Spleen (tissue), 11 donors: ENCODE measurements around the gene ARHGAP10. TPM values are rescaled to one million over a fixed set of nuclear protein-coding genes. Genes with fewer than 3 reads are reported as not detected.

Experiments used
- DNase-seq: peaks from one replicate; pipeline ENCODE4 v3.0.0-alpha.2; 2020
- H3K27ac ChIP-seq, 8 donors: fragments of 200-600 bp; sonication (generic) in 7 of 8; 1 replicate in 4 of 8; 2 replicates in 4 of 8; pipeline versions ENCODE4 v1.5.0 to v1.8.0; 2016 to 2021; ENCODE audit warnings: inconsistent platforms in 4 of 8, mild to moderate bottlenecking in 4 of 8, moderate library complexity in 1 of 8
- H3K27me3 ChIP-seq, 7 donors: fragments of 200-600 bp; sonication (generic) in 6 of 7; replicated peaks in 1 of 7; 1 replicate in 4 of 7; 2 replicates in 3 of 7; pipeline versions ENCODE4 v1.5.0 to v1.8.0; 2016 to 2021; ENCODE audit warnings: inconsistent platforms in 3 of 7, mild to moderate bottlenecking in 1 of 7
- H3K36me3 ChIP-seq, 6 donors: fragments of 200-600 bp; sonication (generic) in 5 of 6; 1 replicate in 4 of 6; 2 replicates in 2 of 6; pipeline versions ENCODE4 v1.5.0 to v1.8.0; 2016 to 2021; ENCODE audit warnings: inconsistent platforms in 2 of 6
- H3K4me1 ChIP-seq, 6 donors: fragments of 200-600 bp; sonication (generic) in 5 of 6; 1 replicate in 3 of 6; 2 replicates in 3 of 6; pipeline versions ENCODE4 v1.5.0 to v1.8.0; 2016 to 2021; ENCODE audit warnings: inconsistent platforms in 3 of 6
- H3K4me3 ChIP-seq, 8 donors: fragments of 200-600 bp; sonication (generic) in 7 of 8; 1 replicate in 4 of 8; 2 replicates in 4 of 8; pipeline versions ENCODE4 v1.5.0 to v1.8.0; 2016 to 2021; ENCODE audit warnings: inconsistent platforms in 4 of 8, mild to moderate bottlenecking in 4 of 8, moderate library complexity in 2 of 8
- H3K9me3 ChIP-seq, 8 donors: fragments of 200-600 bp; sonication (generic) in 7 of 8; 1 replicate in 4 of 8; 2 replicates in 4 of 8; pipeline versions ENCODE4 v1.5.0 to v1.8.0; 2016 to 2021; ENCODE audit warnings: inconsistent platforms in 4 of 8
- POLR2A ChIP-seq, 3 donors: fragments of 450-650 bp; IDR thresholded peaks; one replicate each; pipeline ENCODE4 v1.5.1; 2017; ENCODE audit warnings: antibody characterized with exemption in 3 of 3, mild to moderate bottlenecking in 1 of 3
- POLR2AphosphoS5 ChIP-seq, 3 donors: sonication (generic); formaldehyde crosslinking; IDR thresholded peaks; one replicate each; pipeline ENCODE4 v1.5.1; 2017; ENCODE audit warnings: antibody characterized with exemption in 3 of 3
- WGBS, 5 donors: extraction: QIAGEN DNeasy Blood & Tissue Kit in 3 of 5; methylation state at CpG; one replicate each; pipeline versions ENCODE4 v1.1.5 to v1.1.7; 2013 to 2018; 5-methylcytosine and 5-hydroxymethylcytosine counted together
- intact Hi-C: fragments of 100-400 bp; cut with DNase I; formaldehyde crosslinking; loops from one replicate; pipeline ENCODE4 v1.15.0; 2023; ENCODE audit warnings: low total_unique reads
- polyA plus RNA-seq, 3 donors: library from polyadenylated mRNA; stranded (reverse); fragments of 200-250 nt; gene quantifications; one replicate each; pipeline ENCODE4 v1.2.1, GENCODE V29; 2013
- total RNA-seq, 7 donors: library from RNA; depleted of rRNA in 3 of 7; stranded (reverse); fragments of >200 nt in 3 of 7; fragmentation: NEBNext Ultra II Directional in 4 of 7; extraction: Animal tissue kit (Norgen Biotek cat#: 25700) in 4 of 7; gene quantifications; one replicate each; pipeline versions ENCODE4 v1.1.0 to v1.2.1, GENCODE V29; 2016 to 2021
- TF ChIP-seq, protein P1 (sequence below), 11 experiments: fragments of 200-600 bp in 7 of 11; fragments of 450-650 bp in 4 of 11; sonication (generic) in 4 of 11; IDR thresholded peaks in 8 of 11; conservative IDR thresholded peaks in 3 of 11; 1 replicate in 7 of 11; 2 replicates in 4 of 11; pipeline versions ENCODE4 v1.4.0 to v1.8.0; 2016 to 2021; ENCODE audit warnings: antibody characterized with exemption in 11 of 11, inconsistent platforms in 4 of 11, mild to moderate bottlenecking in 1 of 11
- donor health status: healthy with polysubstance abuse.
- donor health status: DM: no; HTN: no; CAD: no; lungs with moderate emphysema.
- donor health status: DM: no; HTN: no; CAD: no.
- donor health status: Bipolar disorder and iron deficiency.
- donor health status: healthy.
- donor health status: DM: no; HTN: no; CAD: no.
- donor health status: DM: yes; HTN: yes; CAD: no.

Gene ARHGAP10
- total and polyA plus RNA-seq, 10 donors = 4.0 to 35.5 (median 13.3) TPM

DNA sequence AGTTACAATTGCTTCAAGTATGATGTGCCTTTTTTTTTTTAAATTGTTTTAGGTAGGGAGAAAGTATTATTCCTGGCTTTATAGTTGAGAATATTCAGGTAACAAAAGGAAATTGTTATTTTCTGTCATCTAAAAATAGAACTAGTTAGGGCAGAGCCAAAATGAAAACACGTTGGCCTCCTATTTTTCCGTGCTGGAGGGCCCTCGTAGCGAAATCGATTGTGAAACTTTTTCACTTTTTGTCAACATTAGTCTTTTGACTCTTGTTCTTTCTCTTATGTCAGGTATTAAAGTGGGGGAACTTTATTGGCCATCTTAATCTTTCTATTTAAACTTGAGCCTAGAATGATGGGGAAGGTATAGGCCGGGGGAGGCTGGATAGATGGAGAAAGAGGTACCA, 104.9 kb downstream of the ARHGAP10 start:
- 70 to 89% (median 75%) methylated on average over 6 of the region's 6 CpGs for WGBS, 5 donors
- H3K4me3 ChIP-seq = no peak overlapping the region
- TF ChIP-seq POLR2AphosphoS5 (IDR thresholded peaks at IDR 0.05) (no peak), POLR2A (IDR thresholded peaks at IDR 0.05) (no peak)
- TF ChIP-seq, protein P1, sequence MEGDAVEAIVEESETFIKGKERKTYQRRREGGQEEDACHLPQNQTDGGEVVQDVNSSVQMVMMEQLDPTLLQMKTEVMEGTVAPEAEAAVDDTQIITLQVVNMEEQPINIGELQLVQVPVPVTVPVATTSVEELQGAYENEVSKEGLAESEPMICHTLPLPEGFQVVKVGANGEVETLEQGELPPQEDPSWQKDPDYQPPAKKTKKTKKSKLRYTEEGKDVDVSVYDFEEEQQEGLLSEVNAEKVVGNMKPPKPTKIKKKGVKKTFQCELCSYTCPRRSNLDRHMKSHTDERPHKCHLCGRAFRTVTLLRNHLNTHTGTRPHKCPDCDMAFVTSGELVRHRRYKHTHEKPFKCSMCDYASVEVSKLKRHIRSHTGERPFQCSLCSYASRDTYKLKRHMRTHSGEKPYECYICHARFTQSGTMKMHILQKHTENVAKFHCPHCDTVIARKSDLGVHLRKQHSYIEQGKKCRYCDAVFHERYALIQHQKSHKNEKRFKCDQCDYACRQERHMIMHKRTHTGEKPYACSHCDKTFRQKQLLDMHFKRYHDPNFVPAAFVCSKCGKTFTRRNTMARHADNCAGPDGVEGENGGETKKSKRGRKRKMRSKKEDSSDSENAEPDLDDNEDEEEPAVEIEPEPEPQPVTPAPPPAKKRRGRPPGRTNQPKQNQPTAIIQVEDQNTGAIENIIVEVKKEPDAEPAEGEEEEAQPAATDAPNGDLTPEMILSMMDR (IDR thresholded peaks at IDR 0.05 in 8 of 11, conservative IDR thresholded peaks at IDR 0.05 in 3 of 11) = no peak
- intact Hi-C loops = no loop called here
- H3K27me3 ChIP-seq = no peaks in the 10 kb centered on the region
- H3K9me3 ChIP-seq = no peaks in the 10 kb centered on the region
- H3K4me1 ChIP-seq = peaks cover 0 to 28% (median 5%) of the 10 kb centered on the region in 6 donors
- H3K36me3 ChIP-seq = no peaks in the 10 kb centered on the region
- H3K27ac ChIP-seq = no peak overlapping the region
- no peak for DNase-seq

DNA sequence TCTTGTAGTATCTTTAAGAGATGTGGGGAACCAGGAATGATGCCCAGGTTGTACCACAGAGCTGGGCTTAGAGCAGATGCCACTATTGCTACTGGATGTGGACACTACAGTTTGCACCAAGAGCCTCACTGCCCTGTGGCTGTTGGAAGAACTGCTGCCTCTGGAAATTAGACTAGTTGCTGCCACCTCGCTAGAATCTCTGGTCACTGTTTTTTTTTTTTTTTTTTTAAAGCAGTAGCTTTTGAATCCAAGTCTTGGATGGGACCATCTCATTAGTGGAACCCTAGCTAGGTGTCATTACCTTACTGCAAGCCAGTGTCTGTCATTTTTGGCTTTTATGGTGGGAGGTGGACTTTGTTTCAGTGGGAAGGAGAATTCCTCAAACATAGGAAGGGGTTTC, 105.5 kb downstream of the ARHGAP10 start:
- Histone ChIP-seq H3K36me3 (no peaks in the 10 kb centered on the region), H3K27ac (no peak overlapping the region), H3K4me1 (peaks cover 0 to 24% (median 2%) of the 10 kb centered on the region in 6 donors), H3K9me3 (no peaks in the 10 kb centered on the region), H3K4me3 (no peak overlapping the region), H3K27me3 (no peaks in the 10 kb centered on the region)
- TF ChIP-seq POLR2AphosphoS5 (IDR thresholded peaks at IDR 0.05) (no peak), POLR2A (IDR thresholded peaks at IDR 0.05) (no peak)
- TF ChIP-seq, protein P1 (IDR thresholded peaks at IDR 0.05 in 8 of 11, conservative IDR thresholded peaks at IDR 0.05 in 3 of 11) = no peak
- DNase-seq = no peak
- intact Hi-C loops = no loop called here
- WGBS, 5 donors = 81 to 94% (median 85%) methylated on average over 1 of the region's 1 CpG

DNA sequence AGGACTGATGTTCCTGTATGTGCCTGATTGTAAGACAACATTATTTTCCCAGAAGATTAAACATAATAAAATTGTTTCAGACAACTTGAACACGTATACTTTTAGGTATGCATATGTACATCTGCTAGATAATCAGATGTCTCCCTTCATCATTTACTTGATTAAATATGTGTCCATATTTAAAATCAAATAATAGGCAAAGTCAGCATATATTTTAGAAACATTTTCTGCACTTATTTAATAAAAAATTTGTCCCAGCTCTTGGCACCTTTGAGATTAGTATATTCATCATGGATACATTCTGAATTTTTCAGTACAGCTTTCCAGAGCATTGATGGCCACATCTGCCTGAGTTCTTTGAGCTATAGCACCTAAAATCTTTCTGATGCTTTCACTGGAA, 106.0 kb downstream of the ARHGAP10 start:
- Histone ChIP-seq H3K4me1 (peaks cover 0 to 21% (median 0%) of the 10 kb centered on the region in 6 donors), H3K9me3 (no peaks in the 10 kb centered on the region), H3K27me3 (no peaks in the 10 kb centered on the region), H3K27ac (no peak overlapping the region), H3K4me3 (no peak overlapping the region), H3K36me3 (no peaks in the 10 kb centered on the region)
- 89 to 96% (median 95%) methylated on average over 1 of the region's 1 CpG for WGBS, 5 donors
- TF ChIP-seq, protein P1 (IDR thresholded peaks at IDR 0.05 in 8 of 11, conservative IDR thresholded peaks at IDR 0.05 in 3 of 11) = no peak
- TF ChIP-seq POLR2A (IDR thresholded peaks at IDR 0.05) (no peak), POLR2AphosphoS5 (IDR thresholded peaks at IDR 0.05) (no peak)
- DNase-seq = no peak
- intact Hi-C loops = no loop called here

DNA sequence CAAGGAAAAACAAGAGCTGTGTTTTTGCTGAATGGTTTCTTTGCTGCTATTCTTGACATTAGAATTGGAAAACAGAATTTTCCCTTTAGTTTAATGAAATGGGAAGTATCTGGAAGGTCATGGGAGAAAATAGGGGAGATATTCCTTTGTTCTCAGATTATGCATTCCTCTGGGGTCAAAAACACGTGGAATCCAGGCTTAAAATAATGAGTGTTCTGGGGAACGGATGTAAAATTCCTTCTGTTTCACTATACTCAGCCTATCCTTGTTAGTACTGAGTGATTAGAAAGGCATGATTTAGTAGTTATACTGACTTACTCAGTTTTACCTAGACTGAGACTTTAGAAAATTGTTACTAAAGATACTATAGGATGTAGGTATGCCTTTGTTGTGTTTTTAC, 107.3 kb downstream of the ARHGAP10 start:
- peaks cover 0 to 21% (median 0%) of the 10 kb centered on the region in 6 donors for H3K4me1 ChIP-seq
- intact Hi-C loops = no loop called here

More for the DNA sequence above, 107.3 kb downstream of the ARHGAP10 start:
- Histone ChIP-seq H3K36me3 (no peaks in the 10 kb centered on the region), H3K9me3 (no peaks in the 10 kb centered on the region), H3K4me3 (no peak overlapping the region), H3K27me3 (no peaks in the 10 kb centered on the region), H3K27ac (peak overlapping the region in 4 of 8 donors; percentile 11 to 67 (median 58))
- no peak for TF ChIP-seq POLR2AphosphoS5 (IDR thresholded peaks at IDR 0.05)
- no peak for TF ChIP-seq POLR2A (IDR thresholded peaks at IDR 0.05)
- TF ChIP-seq, protein P1 (IDR thresholded peaks at IDR 0.05 in 8 of 11, conservative IDR thresholded peaks at IDR 0.05 in 3 of 11) = no peak
- DNase-seq = no peak
- WGBS, 5 donors = 69 to 79% (median 73%) methylated on average over 2 of the region's 2 CpGs
